Measurements from ENCODE around the gene RAD51AP2. TPM values are rescaled to one million over a fixed set of nuclear protein-coding genes. Genes with fewer than 3 reads are reported as not detected.
A peak's percentile ranks its signal among the peaks of the same experiment; 100 is the strongest.
"Not testable (repeated sequence)": the region's sequence is repeated elsewhere in the genome, so short reads cannot be mapped to it uniquely, and the experiment has no call there.

RAD51AP2 gene
- polyA plus RNA-seq, 1 of the 3 experiments (the other 2 are of a cell fraction): not detected

GRCh38 chr2:17518212-17519154, at the start of gene RAD51AP2 (continued):
- TF ChIP-seq USF2 (IDR thresholded peaks at IDR 0.05; ENCODE audit: borderline replicate concordance, low read depth, low read length): no peak
- TF ChIP-seq PBX3 (IDR thresholded peaks at IDR 0.05): peak; percentile 95
- TF ChIP-seq ELF1 (IDR thresholded peaks at IDR 0.05): no peak
- TF ChIP-seq, protein P1, sequence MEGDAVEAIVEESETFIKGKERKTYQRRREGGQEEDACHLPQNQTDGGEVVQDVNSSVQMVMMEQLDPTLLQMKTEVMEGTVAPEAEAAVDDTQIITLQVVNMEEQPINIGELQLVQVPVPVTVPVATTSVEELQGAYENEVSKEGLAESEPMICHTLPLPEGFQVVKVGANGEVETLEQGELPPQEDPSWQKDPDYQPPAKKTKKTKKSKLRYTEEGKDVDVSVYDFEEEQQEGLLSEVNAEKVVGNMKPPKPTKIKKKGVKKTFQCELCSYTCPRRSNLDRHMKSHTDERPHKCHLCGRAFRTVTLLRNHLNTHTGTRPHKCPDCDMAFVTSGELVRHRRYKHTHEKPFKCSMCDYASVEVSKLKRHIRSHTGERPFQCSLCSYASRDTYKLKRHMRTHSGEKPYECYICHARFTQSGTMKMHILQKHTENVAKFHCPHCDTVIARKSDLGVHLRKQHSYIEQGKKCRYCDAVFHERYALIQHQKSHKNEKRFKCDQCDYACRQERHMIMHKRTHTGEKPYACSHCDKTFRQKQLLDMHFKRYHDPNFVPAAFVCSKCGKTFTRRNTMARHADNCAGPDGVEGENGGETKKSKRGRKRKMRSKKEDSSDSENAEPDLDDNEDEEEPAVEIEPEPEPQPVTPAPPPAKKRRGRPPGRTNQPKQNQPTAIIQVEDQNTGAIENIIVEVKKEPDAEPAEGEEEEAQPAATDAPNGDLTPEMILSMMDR (IDR thresholded peaks at IDR 0.05): no peak
- TF ChIP-seq RFX5 (IDR thresholded peaks at IDR 0.05; ENCODE audit: low read length): no peak
- TF ChIP-seq YY1 (IDR thresholded peaks at IDR 0.05; ENCODE audit: low read depth): no peak
- TF ChIP-seq JUND (IDR thresholded peaks at IDR 0.05): no peak

GRCh38 chr2:17565726-17566125, 47.5 kb upstream of the RAD51AP2 start:
- H3K9me3 ChIP-seq; DNase-seq; H3K9me2 ChIP-seq; H3K4me2 ChIP-seq; H3K4me1 ChIP-seq (ENCODE audit: control insufficient read depth in 1 of 2, insufficient read depth in 2 of 2, low read depth in 1 of 2, low read length in 1 of 2); CTCF ChIA-PET; H3K9ac ChIP-seq; H3K79me2 ChIP-seq (ENCODE audit: insufficient read depth); H3K36me3 ChIP-seq (replicated peaks in 1 of 2; ENCODE audit: control insufficient read depth in 1 of 2, insufficient read depth in 2 of 2, low read length in 1 of 2); H4K20me1 ChIP-seq (ENCODE audit: insufficient read depth); POLR2A ChIA-PET; H3K27ac ChIP-seq (ENCODE audit: low read depth in 2 of 2, low read length in 1 of 2); H3K27me3 ChIP-seq (ENCODE audit: insufficient read depth); H3F3A ChIP-seq (replicated peaks; ENCODE audit: insufficient read depth); H2AFZ ChIP-seq (ENCODE audit: low read depth); H3K4me3 ChIP-seq (ENCODE audit: low read depth in 2 of 2, low read length in 1 of 2): not testable (repeated sequence)
- WGBS (ENCODE audit: low lambda C conversion rate): 61% methylated on average over 3 of the region's 3 CpGs

GRCh38 chr2:17558878-17559277, 40.6 kb upstream of the RAD51AP2 start:
- Histone ChIP-seq H3K36me3 (replicated peaks in 1 of 2; ENCODE audit: control insufficient read depth in 1 of 2, insufficient read depth in 2 of 2, low read length in 1 of 2) (no peaks in the 10 kb centered on the region), H3K9me2 (no peaks in the 10 kb centered on the region), H2AFZ (ENCODE audit: low read depth) (no peak overlapping the region), H3K79me2 (ENCODE audit: insufficient read depth) (no peaks in the 10 kb centered on the region), H4K20me1 (ENCODE audit: insufficient read depth) (no peaks in the 10 kb centered on the region), H3K9ac (no peak overlapping the region), H3K27me3 (ENCODE audit: insufficient read depth) (no peaks in the 10 kb centered on the region), H3F3A (replicated peaks; ENCODE audit: insufficient read depth) (no peaks in the 10 kb centered on the region), H3K4me1 (ENCODE audit: control insufficient read depth in 1 of 2, insufficient read depth in 2 of 2, low read depth in 1 of 2, low read length in 1 of 2) (no peaks in the 10 kb centered on the region), H3K27ac (ENCODE audit: low read depth in 2 of 2, low read length in 1 of 2) (no peak overlapping the region), H3K9me3 (no peaks in the 10 kb centered on the region), H3K4me3 (ENCODE audit: low read depth in 2 of 2, low read length in 1 of 2) (no peak overlapping the region), H3K4me2 (no peak overlapping the region)
- TF ChIP-seq SMC3 (IDR thresholded peaks at IDR 0.05; ENCODE audit: low read depth, low read length): no peak
- no peak for TF ChIP-seq MXI1 (IDR thresholded peaks at IDR 0.05; ENCODE audit: low read depth, low read length)
- no peak for TF ChIP-seq ELF1 (IDR thresholded peaks at IDR 0.05)
- TF ChIP-seq JUND (IDR thresholded peaks at IDR 0.05): no peak
- TF ChIP-seq RCOR1 (IDR thresholded peaks at IDR 0.05; ENCODE audit: low read length): no peak
- no peak for TF ChIP-seq GABPA (IDR thresholded peaks at IDR 0.05; ENCODE audit: low read depth)
- TF ChIP-seq, protein P2, sequence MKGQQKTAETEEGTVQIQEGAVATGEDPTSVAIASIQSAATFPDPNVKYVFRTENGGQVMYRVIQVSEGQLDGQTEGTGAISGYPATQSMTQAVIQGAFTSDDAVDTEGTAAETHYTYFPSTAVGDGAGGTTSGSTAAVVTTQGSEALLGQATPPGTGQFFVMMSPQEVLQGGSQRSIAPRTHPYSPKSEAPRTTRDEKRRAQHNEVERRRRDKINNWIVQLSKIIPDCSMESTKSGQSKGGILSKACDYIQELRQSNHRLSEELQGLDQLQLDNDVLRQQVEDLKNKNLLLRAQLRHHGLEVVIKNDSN (IDR thresholded peaks at IDR 0.05; ENCODE audit: borderline replicate concordance, low read depth): no peak
- TF ChIP-seq RXRA (IDR thresholded peaks at IDR 0.05; ENCODE audit: borderline replicate concordance, low read depth): no peak
- no peak for TF ChIP-seq IRF3 (IDR thresholded peaks at IDR 0.05; ENCODE audit: low read depth, low read length)
- TF ChIP-seq, protein P1 (IDR thresholded peaks at IDR 0.05): no peak
- TF ChIP-seq NRF1 (IDR thresholded peaks at IDR 0.05; ENCODE audit: low read depth, low read length): no peak
- ChIA-PET POLR2A (interaction anchor here (1.3 kb wide), 1 partner anchor 19 kb away, joined by 4 read pairs; the partner anchor contains the start of gene VSNL1), CTCF (interaction anchor here (2.5 kb wide), 1 partner anchor 11 kb away, joined by 10 read pairs; no protein-coding TSS in a partner anchor)
- DNase-seq: no peak
- WGBS (ENCODE audit: low lambda C conversion rate): 97% methylated on average over 3 of the region's 3 CpGs
